Body of pancreas (tissue), 4 donors: ENCODE measurements around the gene PHF24.

ENCODE experiments used
- CTCF ChIP-seq, 7 experiments: fragments of 450-650 bp in 4 of 7; fragments of 200-600 bp in 3 of 7; sonication (generic) in 3 of 7; IDR thresholded peaks; one replicate each; pipeline ENCODE4 v1.5.1; 2016 to 2019; ENCODE audit warnings: antibody characterized with exemption in 7 of 7
- POLR2A ChIP-seq, 3 donors: fragments of 450-650 bp; IDR thresholded peaks; one replicate each; pipeline ENCODE4 v1.6.1; 2016; ENCODE audit warnings: antibody characterized with exemption in 3 of 3, mild to moderate bottlenecking in 2 of 3

GRCh38 chr9:34954225-34954624 lies 3.9 kb upstream of the PHF24 start:
- TF ChIP-seq POLR2A (IDR thresholded peaks at IDR 0.05), result no peak
- TF ChIP-seq CTCF (IDR thresholded peaks at IDR 0.05), result no peak
